ENCODE measurements around the gene RTL10. TPM values are rescaled to one million over a fixed set of nuclear protein-coding genes. Genes with fewer than 3 reads are reported as not detected.

The RTL10 gene, protein sequence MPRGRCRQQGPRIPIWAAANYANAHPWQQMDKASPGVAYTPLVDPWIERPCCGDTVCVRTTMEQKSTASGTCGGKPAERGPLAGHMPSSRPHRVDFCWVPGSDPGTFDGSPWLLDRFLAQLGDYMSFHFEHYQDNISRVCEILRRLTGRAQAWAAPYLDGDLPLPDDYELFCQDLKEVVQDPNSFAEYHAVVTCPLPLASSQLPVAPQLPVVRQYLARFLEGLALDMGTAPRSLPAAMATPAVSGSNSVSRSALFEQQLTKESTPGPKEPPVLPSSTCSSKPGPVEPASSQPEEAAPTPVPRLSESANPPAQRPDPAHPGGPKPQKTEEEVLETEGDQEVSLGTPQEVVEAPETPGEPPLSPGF
- 17.5 TPM for total RNA-seq

DNA sequence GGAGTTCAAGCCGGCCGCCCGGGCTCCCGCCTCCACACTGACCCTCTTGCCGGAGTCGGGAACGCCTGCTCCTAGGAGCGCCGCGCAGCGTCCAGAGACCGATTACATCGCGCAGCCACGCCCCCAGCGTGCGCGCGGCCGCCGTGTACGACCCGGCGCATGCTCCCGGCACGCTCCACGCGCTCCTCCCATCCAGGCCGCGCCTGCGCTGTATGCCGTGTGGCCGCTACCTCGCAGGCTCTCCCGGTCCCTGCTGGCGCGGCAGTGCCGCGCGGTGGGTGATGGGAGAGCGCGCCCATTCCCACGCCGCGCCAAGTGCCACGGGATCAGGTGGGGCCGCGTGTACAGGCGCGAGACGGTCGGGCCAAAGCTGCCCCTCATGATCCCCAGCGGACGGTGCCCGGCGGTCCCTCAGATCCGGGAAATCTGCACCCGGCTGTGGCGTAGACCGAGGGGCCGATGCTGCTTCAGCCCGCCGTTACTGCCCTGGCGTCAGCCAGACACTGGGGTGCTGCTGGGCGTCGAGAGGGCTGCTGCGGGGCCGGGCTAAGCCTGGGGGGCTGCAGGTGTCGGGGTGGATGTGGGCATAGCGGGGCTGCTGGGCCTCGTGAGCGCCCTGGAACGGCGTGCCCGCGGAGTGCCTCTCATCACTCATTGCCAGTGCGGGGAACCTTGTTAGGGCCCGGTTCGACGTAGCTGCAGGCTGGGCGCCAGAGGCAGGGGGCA is at the start of gene RTL10, which contains the start of gene GNB1L:
RTL10 (minus strand) TSS at position 97 of the 726 bp plus-strand sequence. CDS start 2,613 bp downstream, outside the sequence.
GNB1L (minus strand) TSS at position 97 of the 726 bp plus-strand sequence. CDS start 33,519 bp downstream, outside the sequence.

Other genes starting within 250 kb of the RTL10 start
- 178 TPM for gene SEPTIN5, start 140.4 kb downstream of the RTL10 start, total RNA-seq
- 16.8 TPM for gene GP1BB, start 131.3 kb downstream of the RTL10 start, total RNA-seq
- gene TBX1, start 94.1 kb downstream of the RTL10 start, total RNA-seq, result not detected
- 2.5 TPM for gene GNB1L, start within 50 bp of the RTL10 start, total RNA-seq
- 46.6 TPM for gene COMT, start 86.9 kb upstream of the RTL10 start, total RNA-seq
- gene TXNRD2, start 86.9 kb upstream of the RTL10 start, total RNA-seq, result 14.1 TPM
- 57.9 TPM for gene ARVCF, start 161.9 kb upstream of the RTL10 start, total RNA-seq
- 12.5 TPM for gene TANGO2, start 166.2 kb upstream of the RTL10 start, total RNA-seq
- 31.6 TPM for gene DGCR8, start 225.4 kb upstream of the RTL10 start, total RNA-seq